ENCODE results near the gene PFN3. TPM values are rescaled to one million over a fixed set of nuclear protein-coding genes. Genes with fewer than 3 reads are reported as not detected.
A peak's percentile ranks its signal among the peaks of the same experiment; 100 is the strongest.

PFN3 gene
- polyA plus RNA-seq, 1 of the 3 experiments (the other 2 are of a cell fraction): not detected

DNA sequence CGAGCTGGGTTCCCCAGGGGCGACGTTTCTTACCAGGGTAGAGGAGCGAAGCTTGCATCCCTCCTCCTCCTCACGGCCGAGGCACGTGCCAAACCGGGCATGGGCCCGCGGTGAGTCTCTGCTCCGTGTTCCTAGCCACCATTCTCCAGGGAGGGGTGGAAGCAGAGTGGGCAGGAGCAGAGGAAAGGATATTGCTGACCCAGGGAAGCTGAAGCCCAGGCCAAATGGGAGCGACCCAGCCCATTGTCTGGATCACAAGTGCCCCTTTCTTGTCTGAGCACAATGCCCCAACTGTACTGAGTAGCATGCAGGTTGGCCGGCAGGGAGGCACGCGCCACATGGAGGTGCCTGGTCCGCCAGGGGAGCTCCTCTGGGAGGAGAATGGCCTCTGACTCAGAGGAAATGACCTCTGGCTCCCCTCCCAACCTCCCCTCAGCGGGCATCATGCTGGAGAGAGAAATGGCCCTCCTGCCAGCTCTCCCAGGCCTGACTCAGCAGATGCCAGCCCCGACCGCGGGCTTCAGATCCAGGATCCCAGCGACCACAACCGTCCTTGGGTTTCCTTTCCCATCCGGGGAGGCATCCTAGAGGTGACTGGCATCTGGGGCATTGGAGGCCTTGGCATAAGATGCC lies 47.3 kb upstream of the PFN3 start:
- peak; percentile 77 for DNase-seq
- 5% methylated on average over 18 of the region's 23 CpGs for WGBS (ENCODE audit: low lambda C conversion rate)
- peak overlapping the region; percentile 92 for H3K9ac ChIP-seq
- no peaks in the 10 kb centered on the region for H3K9me3 ChIP-seq
- peaks cover 5 to 12% of the 10 kb centered on the region in 2 experiments for H3K36me3 ChIP-seq (replicated peaks in 1 of 2; ENCODE audit: control insufficient read depth in 1 of 2, insufficient read depth in 2 of 2, low read length in 1 of 2)
- peaks cover 27% of the 10 kb centered on the region for H3K79me2 ChIP-seq (ENCODE audit: insufficient read depth)
- H3K4me2 ChIP-seq: peak overlapping the region; percentile 86
- H4K20me1 ChIP-seq (ENCODE audit: insufficient read depth): 0 out of 2 replicates have a peak, but pooled peaks cover 9% of the 10 kb centered on the region
- H3K4me3 ChIP-seq (ENCODE audit: low read depth in 2 of 2, low read length in 1 of 2): peak overlapping the region; percentile 66 to 77
- no peaks in the 10 kb centered on the region for H3K9me2 ChIP-seq
- H3F3A ChIP-seq (replicated peaks; ENCODE audit: insufficient read depth): peaks cover 21% of the 10 kb centered on the region
- ChIA-PET CTCF (interaction anchor here (0.8 to 15.5 kb wide), 14 partner anchors 8 to 144 kb away, joined by 3 to 318 read pairs (median 4); partner anchors contain the start of genes GRK6, PDLIM7, PFN3 and PRELID1), POLR2A (interaction anchor here (0.6 to 6.1 kb wide), 5 partner anchors 21 to 57 kb away, joined by 3 to 46 read pairs (median 3); partner anchors contain the start of gene GRK6)
- H3K27me3 ChIP-seq (ENCODE audit: insufficient read depth): no peaks in the 10 kb centered on the region
- peaks cover 23 to 52% of the 10 kb centered on the region in 2 experiments for H3K4me1 ChIP-seq (ENCODE audit: control insufficient read depth in 1 of 2, insufficient read depth in 2 of 2, low read depth in 1 of 2, low read length in 1 of 2)
- peak overlapping the region; percentile 33; the same call in 1 of the 2 replicates for H2AFZ ChIP-seq (ENCODE audit: low read depth)
- peak overlapping the region; percentile 93 to 96 for H3K27ac ChIP-seq (ENCODE audit: low read depth in 2 of 2, low read length in 1 of 2)
- peak; percentile 95 for TF ChIP-seq NFIC (IDR thresholded peaks at IDR 0.05; ENCODE audit: borderline replicate concordance)
- no peak for TF ChIP-seq RFX5 (IDR thresholded peaks at IDR 0.05; ENCODE audit: low read length)
- no peak for TF ChIP-seq EZH2phosphoT487 (IDR thresholded peaks at IDR 0.05; ENCODE audit: borderline replicate concordance, low read depth)
- peak; percentile 79 for TF ChIP-seq YY1 (IDR thresholded peaks at IDR 0.05; ENCODE audit: low read depth)
- no peak for TF ChIP-seq SMC3 (IDR thresholded peaks at IDR 0.05; ENCODE audit: low read depth, low read length)
- TF ChIP-seq, protein P1, sequence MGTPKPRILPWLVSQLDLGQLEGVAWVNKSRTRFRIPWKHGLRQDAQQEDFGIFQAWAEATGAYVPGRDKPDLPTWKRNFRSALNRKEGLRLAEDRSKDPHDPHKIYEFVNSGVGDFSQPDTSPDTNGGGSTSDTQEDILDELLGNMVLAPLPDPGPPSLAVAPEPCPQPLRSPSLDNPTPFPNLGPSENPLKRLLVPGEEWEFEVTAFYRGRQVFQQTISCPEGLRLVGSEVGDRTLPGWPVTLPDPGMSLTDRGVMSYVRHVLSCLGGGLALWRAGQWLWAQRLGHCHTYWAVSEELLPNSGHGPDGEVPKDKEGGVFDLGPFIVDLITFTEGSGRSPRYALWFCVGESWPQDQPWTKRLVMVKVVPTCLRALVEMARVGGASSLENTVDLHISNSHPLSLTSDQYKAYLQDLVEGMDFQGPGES (IDR thresholded peaks at IDR 0.05; ENCODE audit: low read depth, low read length): no peak
- peak; percentile 86 for TF ChIP-seq JUND (IDR thresholded peaks at IDR 0.05)
- TF ChIP-seq GATA2 (CRISPR knock-in tag; IDR thresholded peaks at IDR 0.05): no peak
- TF ChIP-seq RCOR1 (IDR thresholded peaks at IDR 0.05; ENCODE audit: low read length): no peak
- peak; percentile 53; the same call in 1 of the 2 replicates for TF ChIP-seq MEF2A (IDR thresholded peaks at IDR 0.05; ENCODE audit: borderline replicate concordance, low read depth)
- peak; percentile 60 for TF ChIP-seq MXI1 (IDR thresholded peaks at IDR 0.05; ENCODE audit: low read depth, low read length)
- TF ChIP-seq SIN3A (IDR thresholded peaks at IDR 0.05; ENCODE audit: borderline replicate concordance, low read depth, low read length): peak; percentile 81; the same call in 1 of the 2 replicates
- TF ChIP-seq FOXJ3 (CRISPR knock-in tag; IDR thresholded peaks at IDR 0.05): no peak
- TF ChIP-seq, protein P2, sequence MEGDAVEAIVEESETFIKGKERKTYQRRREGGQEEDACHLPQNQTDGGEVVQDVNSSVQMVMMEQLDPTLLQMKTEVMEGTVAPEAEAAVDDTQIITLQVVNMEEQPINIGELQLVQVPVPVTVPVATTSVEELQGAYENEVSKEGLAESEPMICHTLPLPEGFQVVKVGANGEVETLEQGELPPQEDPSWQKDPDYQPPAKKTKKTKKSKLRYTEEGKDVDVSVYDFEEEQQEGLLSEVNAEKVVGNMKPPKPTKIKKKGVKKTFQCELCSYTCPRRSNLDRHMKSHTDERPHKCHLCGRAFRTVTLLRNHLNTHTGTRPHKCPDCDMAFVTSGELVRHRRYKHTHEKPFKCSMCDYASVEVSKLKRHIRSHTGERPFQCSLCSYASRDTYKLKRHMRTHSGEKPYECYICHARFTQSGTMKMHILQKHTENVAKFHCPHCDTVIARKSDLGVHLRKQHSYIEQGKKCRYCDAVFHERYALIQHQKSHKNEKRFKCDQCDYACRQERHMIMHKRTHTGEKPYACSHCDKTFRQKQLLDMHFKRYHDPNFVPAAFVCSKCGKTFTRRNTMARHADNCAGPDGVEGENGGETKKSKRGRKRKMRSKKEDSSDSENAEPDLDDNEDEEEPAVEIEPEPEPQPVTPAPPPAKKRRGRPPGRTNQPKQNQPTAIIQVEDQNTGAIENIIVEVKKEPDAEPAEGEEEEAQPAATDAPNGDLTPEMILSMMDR (IDR thresholded peaks at IDR 0.05): peak; percentile 33
- no peak for TF ChIP-seq CHD2 (IDR thresholded peaks at IDR 0.05; ENCODE audit: low read length, partially characterized antibody)
- TF ChIP-seq GABPA (IDR thresholded peaks at IDR 0.05; ENCODE audit: low read depth): peak; percentile 63
- peak; percentile 83 for TF ChIP-seq POLR2AphosphoS5 (IDR thresholded peaks at IDR 0.05; ENCODE audit: low read depth, low read length)
- peak in 1 of 2 experiments; percentile 84; a peak in 1 of 4 replicates for TF ChIP-seq EP300 (IDR thresholded peaks at IDR 0.05; ENCODE audit: borderline replicate concordance in 1 of 2, low read depth in 1 of 2, low read length in 1 of 2)
- TF ChIP-seq, protein P3, sequence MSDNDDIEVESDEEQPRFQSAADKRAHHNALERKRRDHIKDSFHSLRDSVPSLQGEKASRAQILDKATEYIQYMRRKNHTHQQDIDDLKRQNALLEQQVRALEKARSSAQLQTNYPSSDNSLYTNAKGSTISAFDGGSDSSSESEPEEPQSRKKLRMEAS (IDR thresholded peaks at IDR 0.05; ENCODE audit: low read depth): peak; percentile 98
- TF ChIP-seq ELF1 (IDR thresholded peaks at IDR 0.05): no peak
- no peak for TF ChIP-seq FOXM1 (IDR thresholded peaks at IDR 0.05; ENCODE audit: low read depth)
- no peak for TF ChIP-seq NRF1 (IDR thresholded peaks at IDR 0.05; ENCODE audit: low read depth, low read length)
- peak; percentile 82 for TF ChIP-seq TEAD4 (IDR thresholded peaks at IDR 0.05; ENCODE audit: borderline replicate concordance, insufficient read depth)
- TF ChIP-seq TCF12 (IDR thresholded peaks at IDR 0.05): peak; percentile 83
- TF ChIP-seq TAF1 (IDR thresholded peaks at IDR 0.05; ENCODE audit: borderline replicate concordance, low read depth, low read length): peak; percentile 74; the same call in 1 of the 2 replicates
- TF ChIP-seq RAD21 (IDR thresholded peaks at IDR 0.05; ENCODE audit: low read length): no peak
- TF ChIP-seq, protein P4, sequence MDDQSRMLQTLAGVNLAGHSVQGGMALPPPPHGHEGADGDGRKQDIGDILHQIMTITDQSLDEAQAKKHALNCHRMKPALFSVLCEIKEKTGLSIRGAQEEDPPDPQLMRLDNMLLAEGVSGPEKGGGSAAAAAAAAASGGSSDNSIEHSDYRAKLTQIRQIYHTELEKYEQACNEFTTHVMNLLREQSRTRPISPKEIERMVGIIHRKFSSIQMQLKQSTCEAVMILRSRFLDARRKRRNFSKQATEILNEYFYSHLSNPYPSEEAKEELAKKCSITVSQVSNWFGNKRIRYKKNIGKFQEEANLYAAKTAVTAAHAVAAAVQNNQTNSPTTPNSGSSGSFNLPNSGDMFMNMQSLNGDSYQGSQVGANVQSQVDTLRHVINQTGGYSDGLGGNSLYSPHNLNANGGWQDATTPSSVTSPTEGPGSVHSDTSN (IDR thresholded peaks at IDR 0.05): peak; percentile 69
